ENCODE measurements around the gene INTS15. TPM values are rescaled to one million over a fixed set of nuclear protein-coding genes. Genes with fewer than 3 reads are reported as not detected.
"Not testable (repeated sequence)": the region's sequence is repeated elsewhere in the genome, so short reads cannot be mapped to it uniquely, and the experiment has no call there.

Gene INTS15
- polyA plus RNA-seq, 4 donors = 31.9 to 38.3 (median 33.3) TPM

- not testable (repeated sequence) for DNase-seq (ENCODE audit: low read depth in 4 of 4, low spot score in 3 of 4)
These were observed 12.9 kb upstream of the INTS15 start for GRCh38 chr7:6576867-6577368.

- peak; percentile 74 to 84 (median 81) for DNase-seq (ENCODE audit: low read depth in 4 of 4, low spot score in 3 of 4)
These were observed 12.3 kb upstream of the INTS15 start, which contains the start of gene ZDHHC4 for GRCh38 chr7:6577369-6578113. Gene ZDHHC4 (plus strand): TSS chr7:6577454. CDS start chr7:6580562, 3,108 bp downstream.

GRCh38 chr7:6578114-6579084, 11.4 kb upstream of the INTS15 start:
- no peak for DNase-seq (ENCODE audit: low read depth in 4 of 4, low spot score in 3 of 4)

- DNase-seq (ENCODE audit: low read depth in 4 of 4, low spot score in 3 of 4) = no peak
These were observed 10.4 kb upstream of the INTS15 start for GRCh38 chr7:6579446-6579845.

GRCh38 chr7:6585746-6586432, 3.9 kb upstream of the INTS15 start:
- not testable (repeated sequence) for DNase-seq (ENCODE audit: low read depth in 4 of 4, low spot score in 3 of 4)

- no peak for DNase-seq (ENCODE audit: low read depth in 4 of 4, low spot score in 3 of 4)
These were observed 1.3 kb upstream of the INTS15 start for GRCh38 chr7:6588566-6588965.

GRCh38 chr7:6589151-6589828, 531 bp upstream of the INTS15 start:
- no peak for DNase-seq (ENCODE audit: low read depth in 4 of 4, low spot score in 3 of 4)

- no peak for DNase-seq (ENCODE audit: low read depth in 4 of 4, low spot score in 3 of 4)
These were observed 857 bp downstream of the INTS15 start for GRCh38 chr7:6590645-6591110.

- no peak for DNase-seq (ENCODE audit: low read depth in 4 of 4, low spot score in 3 of 4)
These were observed 10.3 kb downstream of the INTS15 start for GRCh38 chr7:6600093-6600492.

GRCh38 chr7:6604458-6604857, 14.6 kb downstream of the INTS15 start:
- DNase-seq (ENCODE audit: low read depth in 4 of 4, low spot score in 3 of 4) = no peak

- no peak for DNase-seq (ENCODE audit: low read depth in 4 of 4, low spot score in 3 of 4)
These were observed 17.2 kb downstream of the INTS15 start for GRCh38 chr7:6606866-6607583.

GRCh38 chr7:6607651-6608051, 17.8 kb downstream of the INTS15 start:
- DNase-seq (ENCODE audit: low read depth in 4 of 4, low spot score in 3 of 4) = no peak

GRCh38 chr7:6608081-6608480, 18.3 kb downstream of the INTS15 start:
- no peak for DNase-seq (ENCODE audit: low read depth in 4 of 4, low spot score in 3 of 4)

GRCh38 chr7:6608794-6609193, 19.0 kb downstream of the INTS15 start:
- no peak for DNase-seq (ENCODE audit: low read depth in 4 of 4, low spot score in 3 of 4)

GRCh38 chr7:6612819-6613218, 23.0 kb downstream of the INTS15 start:
- no peak for DNase-seq (ENCODE audit: low read depth in 4 of 4, low spot score in 3 of 4)

- DNase-seq (ENCODE audit: low read depth in 4 of 4, low spot score in 3 of 4) = no peak
These were observed 23.9 kb downstream of the INTS15 start for GRCh38 chr7:6613706-6614105.

GRCh38 chr7:6614953-6615722, 25.3 kb downstream of the INTS15 start, which contains the start of gene ZNF853:
Gene ZNF853 (plus strand): TSS chr7:6615610. CDS start chr7:6616175, 565 bp downstream.
- DNase-seq (ENCODE audit: low read depth in 4 of 4, low spot score in 3 of 4) = no peak
